GM23338 (cell line): ENCODE measurements around the gene SLC9A8. TPM values are rescaled to one million over a fixed set of nuclear protein-coding genes. Genes with fewer than 3 reads are reported as not detected.

Experiments
- ATAC-seq: fragments of 200-7000 bp; cut with Tn5 transposase; 3 replicates; pipeline ENCODE4 v1.9.1; 2020
- DNase-seq: peaks from one replicate; pipeline ENCODE4 v3.0.0-alpha.2; 2015; ENCODE audit warnings: low spot score
- H2AFZ ChIP-seq: fragments of 200-600 bp; sonication (generic); 2 replicates; pipeline ENCODE4 v1.8.0; 2016; ENCODE audit warnings: antibody characterized with exemption, mild to moderate bottlenecking, moderate library complexity
- H3F3A ChIP-seq: fragments of 200-600 bp; sonication (generic); replicated peaks from 2 replicates; pipeline ENCODE4 v1.8.0; 2017; ENCODE audit warnings: antibody characterized with exemption, mixed run types, low read depth
- H3K27ac ChIP-seq: fragments of 200-600 bp; sonication (generic); 2 replicates; pipeline ENCODE4 v1.6.1; 2016; ENCODE audit warnings: low read depth
- H3K27me3 ChIP-seq: fragments of 200-600 bp; sonication (generic); 2 replicates; pipeline ENCODE4 v1.8.0; 2016; ENCODE audit warnings: mild to moderate bottlenecking, mixed run types, moderate library complexity; ENCODE audit not compliant: insufficient read depth
- H3K36me3 ChIP-seq: fragments of 200-600 bp; sonication (generic); 2 replicates; pipeline ENCODE4 v1.8.0; 2016; ENCODE audit warnings: mild to moderate bottlenecking; ENCODE audit not compliant: insufficient read depth
- H3K4me1 ChIP-seq: fragments of 200-600 bp; sonication (generic); 2 replicates; pipeline ENCODE4 v1.8.0; 2016; ENCODE audit warnings: mild to moderate bottlenecking, moderate library complexity; ENCODE audit not compliant: insufficient read depth
- H3K4me2 ChIP-seq: fragments of 200-600 bp; sonication (generic); 2 replicates; pipeline ENCODE4 v1.7.1; 2017; ENCODE audit warnings: mixed run types
- H3K4me3 ChIP-seq: fragments of 200-600 bp; sonication (generic); 2 replicates; pipeline ENCODE4 v1.6.1; 2016; ENCODE audit warnings: mixed run types
- H3K79me2 ChIP-seq: fragments of 200-600 bp; sonication (generic); replicated peaks from 2 replicates; pipeline ENCODE4 v1.8.0; 2017; ENCODE audit warnings: mild to moderate bottlenecking; ENCODE audit not compliant: insufficient read depth
- H3K9me2 ChIP-seq: fragments of 200-600 bp; sonication (generic); 2 replicates; pipeline ENCODE4 v1.8.0; 2017; ENCODE audit not compliant: insufficient read depth
- H4K20me1 ChIP-seq: fragments of 200-600 bp; sonication (generic); replicated peaks from 2 replicates; pipeline ENCODE4 v1.8.0; 2017; ENCODE audit warnings: mild to moderate bottlenecking; ENCODE audit not compliant: insufficient read depth
- H3K27ac Mint-ChIP-seq: 2 replicates; pipeline ENCODE4 v1.8.0; 2020; ENCODE audit warnings: inconsistent platforms, mild to moderate bottlenecking, moderate library complexity, mixed read lengths
- H3K27me3 Mint-ChIP-seq: 3 replicates; pipeline ENCODE4 v1.8.0; 2022; ENCODE audit warnings: low read depth, mild to moderate bottlenecking, moderate library complexity, mixed read lengths, inconsistent platforms; ENCODE audit not compliant: insufficient read depth, poor library complexity
- H3K36me3 Mint-ChIP-seq: 3 replicates; pipeline ENCODE4 v1.8.0; 2021; ENCODE audit warnings: low read depth, mild to moderate bottlenecking, inconsistent platforms, moderate library complexity, mixed read lengths
- H3K4me1 Mint-ChIP-seq: 3 replicates; pipeline ENCODE4 v1.8.0; 2020; ENCODE audit warnings: mild to moderate bottlenecking, inconsistent platforms, mixed read lengths
- H3K4me3 Mint-ChIP-seq: 3 replicates; pipeline ENCODE4 v1.8.0; 2021; ENCODE audit warnings: moderate library complexity, mild to moderate bottlenecking, inconsistent platforms, mixed read lengths
- H3K9me3 Mint-ChIP-seq: 3 replicates; pipeline ENCODE4 v1.8.0; 2020; ENCODE audit warnings: moderate library complexity, mild to moderate bottlenecking, inconsistent platforms, mixed read lengths
- CREB1 ChIP-seq: fragments of 250-450 bp; sonication (Bioruptor Pico); IDR thresholded peaks from 2 replicates; pipeline ENCODE4 v1.5.0; 2020; ENCODE audit warnings: low read depth, mild to moderate bottlenecking, moderate library complexity
- EZH2 ChIP-seq: fragments of 200-600 bp; sonication (generic); IDR thresholded peaks from one replicate; pipeline ENCODE4 v1.8.0; 2017; ENCODE audit warnings: antibody characterized with exemption, mild to moderate bottlenecking, low read depth; ENCODE audit not compliant: unreplicated experiment
- EZH2phosphoT487 ChIP-seq: fragments of 200-600 bp; sonication (generic); IDR thresholded peaks from one replicate; pipeline ENCODE4 v1.8.1; 2018; ENCODE audit warnings: antibody characterized with exemption; ENCODE audit not compliant: unreplicated experiment
- NANOG ChIP-seq: IDR thresholded peaks from 2 replicates; pipeline ENCODE4 v1.6.1; 2016; ENCODE audit warnings: antibody characterized with exemption, borderline replicate concordance
- STAT1 ChIP-seq: IDR thresholded peaks from one replicate; pipeline ENCODE4 v1.6.1; 2016; ENCODE audit warnings: antibody characterized with exemption; ENCODE audit not compliant: unreplicated experiment
- polyA plus RNA-seq: library from polyadenylated mRNA; unstranded; fragments of >200 nt; fragmentation: Nextera tagmentation; extraction: Ambion mirVana; gene quantifications from 2 replicates; pipeline ENCODE4 v1.2.1, GENCODE V29; 2016
- total RNA-seq: library from RNA; depleted of rRNA; stranded (reverse); fragments of >200 nt; shearing (Covaris generic); gene quantifications from 2 replicates; pipeline ENCODE4 v1.2.3, GENCODE V29; 2014
- TF ChIP-seq, protein P1 (sequence below): IDR thresholded peaks from one replicate; pipeline ENCODE4 v1.6.1; 2018; ENCODE audit warnings: antibody characterized with exemption; ENCODE audit not compliant: unreplicated experiment
- TF ChIP-seq, protein P2 (sequence below): IDR thresholded peaks from 2 replicates; pipeline ENCODE4 v1.6.1; 2016; ENCODE audit warnings: antibody characterized with exemption

The SLC9A8 gene
- total and polyA plus RNA-seq, 2 experiments from 2014 or later: 2.6 to 6.4 TPM

GRCh38 chr20:49937027-49937929 lies 124.7 kb downstream of the SLC9A8 start:
- H3K9me3 Mint-ChIP-seq: no peaks in the 10 kb centered on the region
- H3K27me3 ChIP-seq: no peaks in the 10 kb centered on the region
- H4K20me1 ChIP-seq: peaks cover 35% of the 10 kb centered on the region
- H3F3A ChIP-seq: 0 out of 2 replicates have a peak, but pooled peaks cover 2% of the 10 kb centered on the region
- peaks cover 14% of the 10 kb centered on the region for H3K4me1 ChIP-seq
- H3K27me3 Mint-ChIP-seq: peaks cover 2% of the 10 kb centered on the region
- peak overlapping the region; percentile 84 for H3K27ac Mint-ChIP-seq
- peak overlapping the region; percentile 45; the same call in 1 of the 2 replicates for H3K27ac ChIP-seq
- peaks cover 25% of the 10 kb centered on the region; the same call in 1 of the 2 replicates for H3K36me3 ChIP-seq
- H3K4me1 Mint-ChIP-seq: peaks cover 22% of the 10 kb centered on the region
- DNase-seq (peak; percentile 25), ATAC-seq (no peak; the same call in 2 of the 3 replicates)
- peaks cover 61% of the 10 kb centered on the region for H3K79me2 ChIP-seq
- peak overlapping the region; percentile 100 for H3K4me3 ChIP-seq
- no peak overlapping the region for H2AFZ ChIP-seq
- TF ChIP-seq CREB1 (CRISPR knock-in tag) (no peak), NANOG (no peak), EZH2 (no peak), STAT1 (no peak), EZH2phosphoT487 (no peak)
- peak overlapping the region; percentile 95 for H3K4me2 ChIP-seq
- peak overlapping the region; percentile 95 for H3K4me3 Mint-ChIP-seq
- H3K36me3 Mint-ChIP-seq: peaks cover 29% of the 10 kb centered on the region
- no peaks in the 10 kb centered on the region for H3K9me2 ChIP-seq

DNA sequence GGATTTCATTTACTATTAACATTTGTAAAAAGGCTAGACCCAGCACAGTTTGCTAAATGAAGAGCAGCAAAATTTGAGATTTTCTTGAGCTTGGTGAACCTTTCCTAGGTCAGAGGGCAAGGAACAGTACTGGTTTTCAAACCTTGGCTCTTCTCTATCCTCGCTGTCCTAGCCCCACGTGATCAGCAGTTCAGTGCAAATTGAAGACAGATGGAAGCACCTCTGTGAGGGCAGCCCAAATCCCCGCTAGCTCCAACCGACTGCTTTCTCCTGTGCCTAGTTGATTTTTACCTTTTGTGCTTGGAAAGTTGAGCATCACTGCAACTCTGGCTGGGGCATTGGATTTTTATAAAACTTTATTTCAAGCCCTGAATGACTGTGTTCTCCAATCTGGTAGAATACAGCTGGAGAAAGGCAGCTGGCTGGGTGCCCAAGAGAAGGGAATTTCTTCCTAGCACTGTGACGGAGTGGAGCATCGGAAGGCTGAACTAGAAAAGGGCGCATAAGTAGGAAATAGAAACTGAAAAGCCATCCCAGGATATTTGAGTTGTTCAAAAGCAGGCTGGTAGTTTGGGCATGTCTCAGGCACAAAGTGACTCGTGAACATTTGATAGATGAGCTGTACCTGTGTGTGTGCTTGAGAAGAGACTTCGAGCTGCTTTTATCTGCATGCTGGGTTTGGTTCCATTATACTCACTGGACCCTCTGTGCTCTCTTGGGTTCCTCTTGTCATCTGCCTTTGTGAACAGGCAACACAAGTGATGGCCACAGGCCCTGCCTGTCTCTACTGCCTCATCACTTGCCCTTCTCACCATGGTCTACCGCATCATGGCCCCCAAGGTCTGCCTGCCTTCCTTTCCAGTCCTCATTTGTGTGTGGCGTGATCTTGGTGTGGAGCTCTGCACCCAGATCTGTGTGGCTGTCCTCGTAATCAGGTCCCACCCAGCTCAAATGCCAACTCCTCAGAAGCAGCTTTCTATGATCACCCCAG lies 125.8 kb downstream of the SLC9A8 start:
- ATAC-seq (no peak), DNase-seq (no peak)
- H3K27ac Mint-ChIP-seq: peak overlapping the region; percentile 20; the same call in 1 of the 2 replicates
- Histone ChIP-seq H3F3A (0 out of 2 replicates have a peak, but pooled peaks cover 2% of the 10 kb centered on the region), H4K20me1 (peaks cover 46% of the 10 kb centered on the region), H3K4me1 (peaks cover 14% of the 10 kb centered on the region), H3K9me2 (no peaks in the 10 kb centered on the region), H3K4me3 (peak overlapping the region; percentile 100), H2AFZ (no peak overlapping the region), H3K79me2 (peaks cover 72% of the 10 kb centered on the region), H3K4me2 (peak overlapping the region; percentile 95), H3K27ac (0 out of 2 replicates have a peak overlapping the region, but pooled peaks have one; percentile 40), H3K36me3 (peaks cover 36% of the 10 kb centered on the region), H3K27me3 (no peaks in the 10 kb centered on the region)
- peak overlapping the region; percentile 55 for H3K4me3 Mint-ChIP-seq
- no peaks in the 10 kb centered on the region for H3K9me3 Mint-ChIP-seq
- TF ChIP-seq, protein P1, sequence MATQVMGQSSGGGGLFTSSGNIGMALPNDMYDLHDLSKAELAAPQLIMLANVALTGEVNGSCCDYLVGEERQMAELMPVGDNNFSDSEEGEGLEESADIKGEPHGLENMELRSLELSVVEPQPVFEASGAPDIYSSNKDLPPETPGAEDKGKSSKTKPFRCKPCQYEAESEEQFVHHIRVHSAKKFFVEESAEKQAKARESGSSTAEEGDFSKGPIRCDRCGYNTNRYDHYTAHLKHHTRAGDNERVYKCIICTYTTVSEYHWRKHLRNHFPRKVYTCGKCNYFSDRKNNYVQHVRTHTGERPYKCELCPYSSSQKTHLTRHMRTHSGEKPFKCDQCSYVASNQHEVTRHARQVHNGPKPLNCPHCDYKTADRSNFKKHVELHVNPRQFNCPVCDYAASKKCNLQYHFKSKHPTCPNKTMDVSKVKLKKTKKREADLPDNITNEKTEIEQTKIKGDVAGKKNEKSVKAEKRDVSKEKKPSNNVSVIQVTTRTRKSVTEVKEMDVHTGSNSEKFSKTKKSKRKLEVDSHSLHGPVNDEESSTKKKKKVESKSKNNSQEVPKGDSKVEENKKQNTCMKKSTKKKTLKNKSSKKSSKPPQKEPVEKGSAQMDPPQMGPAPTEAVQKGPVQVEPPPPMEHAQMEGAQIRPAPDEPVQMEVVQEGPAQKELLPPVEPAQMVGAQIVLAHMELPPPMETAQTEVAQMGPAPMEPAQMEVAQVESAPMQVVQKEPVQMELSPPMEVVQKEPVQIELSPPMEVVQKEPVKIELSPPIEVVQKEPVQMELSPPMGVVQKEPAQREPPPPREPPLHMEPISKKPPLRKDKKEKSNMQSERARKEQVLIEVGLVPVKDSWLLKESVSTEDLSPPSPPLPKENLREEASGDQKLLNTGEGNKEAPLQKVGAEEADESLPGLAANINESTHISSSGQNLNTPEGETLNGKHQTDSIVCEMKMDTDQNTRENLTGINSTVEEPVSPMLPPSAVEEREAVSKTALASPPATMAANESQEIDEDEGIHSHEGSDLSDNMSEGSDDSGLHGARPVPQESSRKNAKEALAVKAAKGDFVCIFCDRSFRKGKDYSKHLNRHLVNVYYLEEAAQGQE: no peak
- TF ChIP-seq, protein P2, sequence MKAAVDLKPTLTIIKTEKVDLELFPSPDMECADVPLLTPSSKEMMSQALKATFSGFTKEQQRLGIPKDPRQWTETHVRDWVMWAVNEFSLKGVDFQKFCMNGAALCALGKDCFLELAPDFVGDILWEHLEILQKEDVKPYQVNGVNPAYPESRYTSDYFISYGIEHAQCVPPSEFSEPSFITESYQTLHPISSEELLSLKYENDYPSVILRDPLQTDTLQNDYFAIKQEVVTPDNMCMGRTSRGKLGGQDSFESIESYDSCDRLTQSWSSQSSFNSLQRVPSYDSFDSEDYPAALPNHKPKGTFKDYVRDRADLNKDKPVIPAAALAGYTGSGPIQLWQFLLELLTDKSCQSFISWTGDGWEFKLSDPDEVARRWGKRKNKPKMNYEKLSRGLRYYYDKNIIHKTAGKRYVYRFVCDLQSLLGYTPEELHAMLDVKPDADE: no peak
- TF ChIP-seq NANOG (no peak), EZH2phosphoT487 (no peak)
- peaks cover 22% of the 10 kb centered on the region for H3K4me1 Mint-ChIP-seq
- H3K27me3 Mint-ChIP-seq: peaks cover 1% of the 10 kb centered on the region
- H3K36me3 Mint-ChIP-seq: peaks cover 34% of the 10 kb centered on the region
